NCI-H1436 treated with DMSO at 0.1 percent for 48 hours (cell line): ENCODE measurements around the gene GEMIN4.
"Not testable (repeated sequence)": the region's sequence is repeated elsewhere in the genome, so short reads cannot be mapped to it uniquely, and the experiment has no call there.

Experiments
- DNase-seq: peaks from one replicate; lab custom pipeline; 2025; lab: John Stamatoyannopoulos, UW

Gene GEMIN4

GRCh38 chr17:778096-778495, 26.0 kb upstream of the GEMIN4 start:
- DNase-seq = no peak

GRCh38 chr17:774313-774584, 22.2 kb upstream of the GEMIN4 start:
- no peak for DNase-seq

GRCh38 chr17:773467-774312, 21.6 kb upstream of the GEMIN4 start:
- no peak for DNase-seq

- DNase-seq = no peak
These were observed 21.0 kb upstream of the GEMIN4 start for GRCh38 chr17:773016-773415.

- DNase-seq = no peak
These were observed 15.0 kb upstream of the GEMIN4 start for GRCh38 chr17:767076-767475.

- DNase-seq = no peak
These were observed 8.3 kb upstream of the GEMIN4 start for GRCh38 chr17:760371-760770.

- DNase-seq = no peak
These were observed 7.9 kb upstream of the GEMIN4 start for GRCh38 chr17:759964-760363.

- DNase-seq = not testable (repeated sequence)
These were observed 4.0 kb upstream of the GEMIN4 start for GRCh38 chr17:756010-756567.

- DNase-seq = not testable (repeated sequence)
These were observed 3.4 kb upstream of the GEMIN4 start for GRCh38 chr17:755319-755961.

- DNase-seq = no peak
These were observed 1.4 kb upstream of the GEMIN4 start for GRCh38 chr17:753418-753817.

- no peak for DNase-seq
These were observed 656 bp upstream of the GEMIN4 start for GRCh38 chr17:752620-753219.

- DNase-seq = no peak
These were observed 629 bp downstream of the GEMIN4 start for GRCh38 chr17:751269-752001.

GRCh38 chr17:750431-751037, 1.5 kb downstream of the GEMIN4 start:
- no peak for DNase-seq

GRCh38 chr17:749359-749758, 2.7 kb downstream of the GEMIN4 start:
- DNase-seq = not testable (repeated sequence)

- not testable (repeated sequence) for DNase-seq
These were observed 3.5 kb downstream of the GEMIN4 start for GRCh38 chr17:748604-749003.

GRCh38 chr17:746783-747629, 5.1 kb downstream of the GEMIN4 start:
- DNase-seq = no peak

GRCh38 chr17:746181-746580, 5.9 kb downstream of the GEMIN4 start:
- no peak for DNase-seq

- no peak for DNase-seq
These were observed 6.7 kb downstream of the GEMIN4 start for GRCh38 chr17:745406-745805.

GRCh38 chr17:744937-745336, 7.1 kb downstream of the GEMIN4 start:
- DNase-seq = no peak

- no peak for DNase-seq
These were observed 8.9 kb downstream of the GEMIN4 start for GRCh38 chr17:743139-743538.
